Activated CD4-positive, alpha-beta memory T cell treated with anti-CD3 and anti-CD28 coated beads for 36 hours (primary cell): ENCODE measurements around the gene WNT10A. TPM values are rescaled to one million over a fixed set of nuclear protein-coding genes. Genes with fewer than 3 reads are reported as not detected.

Source experiments
- CTCF ChIA-PET: fragments of 350-600 bp; sonication (Branson Sonifier 250); formaldehyde crosslinking; loops from one replicate; lab custom pipeline; 2021; ENCODE audit warnings: antibody characterized with exemption, inconsistent platforms; lab: Charles Lee
- POLR2A ChIA-PET: fragments of 350-600 bp; sonication (Branson Sonifier 250); formaldehyde crosslinking; loops from one replicate; lab custom pipeline; 2021; ENCODE audit warnings: antibody characterized with exemption; lab: Charles Lee
- DNase-seq: peaks from one replicate; pipeline ENCODE4 v3.0.0-alpha.2; 2020
- H3K27ac Mint-ChIP-seq: one replicate; pipeline ENCODE4 v1.8.0; 2021; ENCODE audit warnings: mixed read lengths
- H3K27me3 Mint-ChIP-seq: one replicate; pipeline ENCODE4 v1.8.0; 2021; ENCODE audit warnings: mixed read lengths
- H3K36me3 Mint-ChIP-seq: one replicate; pipeline ENCODE4 v1.8.0; 2021; ENCODE audit warnings: mixed read lengths
- H3K4me1 Mint-ChIP-seq: one replicate; pipeline ENCODE4 v1.8.0; 2021; ENCODE audit warnings: low read depth, mixed read lengths
- H3K4me3 Mint-ChIP-seq: one replicate; pipeline ENCODE4 v1.8.0; 2021; ENCODE audit warnings: mild to moderate bottlenecking, mixed read lengths
- H3K9me3 Mint-ChIP-seq: one replicate; pipeline ENCODE4 v1.8.0; 2021; ENCODE audit warnings: mixed read lengths
- intact Hi-C: fragments of 100-400 bp; cut with micrococcal nuclease; formaldehyde crosslinking; loops from one replicate; pipeline ENCODE4 v1.15.1; 2023
- total RNA-seq, 2 experiments: library from RNA; stranded (reverse); gene quantifications; one replicate each; pipeline ENCODE4 v1.2.3, GENCODE V29; 2021

The WNT10A gene
- total RNA-seq, 2 experiments from 2014 or later = 5.0 to 5.2 TPM

DNA sequence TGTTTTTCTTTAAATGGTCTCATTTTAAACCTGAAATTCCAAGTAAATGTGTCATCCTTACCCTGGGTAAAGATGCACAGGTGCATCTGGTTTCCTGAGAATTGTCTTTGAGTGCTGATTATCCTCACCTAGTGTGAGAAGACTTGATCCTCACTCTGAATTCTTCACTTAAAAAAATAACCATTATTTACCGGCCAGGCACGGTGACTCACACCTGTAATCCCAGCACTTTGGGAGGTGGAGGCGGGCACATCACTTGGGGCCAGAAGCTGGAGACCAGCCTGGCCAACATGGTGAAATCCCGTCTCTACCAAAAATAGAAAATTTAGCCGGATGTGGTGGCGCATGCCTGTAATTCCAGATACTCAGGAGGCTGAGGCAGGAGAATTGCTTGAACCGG, 30.9 kb upstream of the WNT10A start:
- Mint-ChIP-seq H3K27me3 (peaks cover 22% of the 10 kb centered on the region), H3K9me3 (no peaks in the 10 kb centered on the region), H3K27ac (no peak overlapping the region), H3K4me1 (no peaks in the 10 kb centered on the region), H3K36me3 (no peaks in the 10 kb centered on the region), H3K4me3 (no peak overlapping the region)
- intact Hi-C loops = loop anchor here (5.0 kb wide), 1 partner anchor 442 kb away; no protein-coding TSS in a partner anchor
- CTCF ChIA-PET = interaction anchor here (1.0 to 7.8 kb wide), 7 partner anchors 27 to 190 kb away, joined by 3 to 107 read pairs (median 5); partner anchors contain the start of genes BCS1L, TTLL4 and ZNF142
- POLR2A ChIA-PET = no interaction called here
- no peak for DNase-seq

DNA sequence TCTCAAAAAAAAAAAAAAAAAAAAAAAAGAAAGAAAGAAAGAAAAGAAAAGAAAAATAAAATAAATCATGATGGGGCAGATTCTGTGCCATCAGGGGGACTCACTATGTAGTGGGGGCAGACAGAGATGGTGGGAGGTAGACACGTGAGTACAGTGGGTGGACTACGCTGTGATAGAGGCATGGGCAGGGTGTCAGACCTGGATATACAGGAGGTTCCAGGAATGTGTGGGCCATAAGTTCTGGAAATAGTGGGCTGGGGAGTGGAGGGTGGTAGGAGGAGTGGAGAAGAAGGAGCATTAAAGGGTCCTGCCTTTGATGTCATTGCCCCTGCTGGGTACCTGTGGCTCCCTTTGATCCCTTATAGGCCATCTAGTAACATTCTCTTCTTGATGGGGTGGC, 29.9 kb upstream of the WNT10A start:
- ChIA-PET POLR2A (no interaction called here), CTCF (interaction anchor here (0.6 to 7.8 kb wide), 10 partner anchors 15 to 214 kb away, joined by 4 to 107 read pairs (median 6); partner anchors contain the start of genes BCS1L and ZNF142)
- Mint-ChIP-seq H3K27me3 (peaks cover 28% of the 10 kb centered on the region), H3K9me3 (no peaks in the 10 kb centered on the region), H3K4me1 (no peaks in the 10 kb centered on the region), H3K4me3 (no peak overlapping the region), H3K27ac (no peak overlapping the region), H3K36me3 (no peaks in the 10 kb centered on the region)
- intact Hi-C loops = no loop called here
- no peak for DNase-seq

DNA sequence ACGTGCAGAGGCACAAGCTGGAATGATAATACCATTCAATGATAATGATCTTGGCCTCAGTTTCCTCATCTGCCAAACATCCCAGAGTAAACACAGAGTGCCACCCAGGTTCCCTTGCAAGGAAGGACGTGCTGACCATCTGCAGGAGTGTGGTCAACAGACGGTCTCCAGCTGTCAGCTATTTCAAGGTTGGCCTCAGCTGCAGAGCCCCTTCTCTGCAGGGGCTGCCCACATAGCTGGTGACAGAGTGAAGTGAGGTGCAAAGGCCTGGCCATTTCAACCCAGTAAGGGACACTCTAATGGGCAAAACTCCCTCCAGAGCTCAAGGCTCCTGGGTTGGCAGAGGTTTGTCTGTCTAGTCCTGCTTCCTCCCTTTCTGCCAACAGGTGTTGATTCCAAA, 29.4 kb upstream of the WNT10A start:
- intact Hi-C loops = no loop called here
- Mint-ChIP-seq H3K27ac (no peak overlapping the region), H3K27me3 (peaks cover 33% of the 10 kb centered on the region), H3K4me3 (no peak overlapping the region), H3K36me3 (no peaks in the 10 kb centered on the region), H3K9me3 (no peaks in the 10 kb centered on the region), H3K4me1 (no peaks in the 10 kb centered on the region)
- ChIA-PET POLR2A (no interaction called here), CTCF (interaction anchor here (0.6 to 7.8 kb wide), 15 partner anchors 15 to 215 kb away, joined by 3 to 107 read pairs (median 6); partner anchors contain the start of genes BCS1L and ZNF142)
- DNase-seq = peak; percentile 6

DNA sequence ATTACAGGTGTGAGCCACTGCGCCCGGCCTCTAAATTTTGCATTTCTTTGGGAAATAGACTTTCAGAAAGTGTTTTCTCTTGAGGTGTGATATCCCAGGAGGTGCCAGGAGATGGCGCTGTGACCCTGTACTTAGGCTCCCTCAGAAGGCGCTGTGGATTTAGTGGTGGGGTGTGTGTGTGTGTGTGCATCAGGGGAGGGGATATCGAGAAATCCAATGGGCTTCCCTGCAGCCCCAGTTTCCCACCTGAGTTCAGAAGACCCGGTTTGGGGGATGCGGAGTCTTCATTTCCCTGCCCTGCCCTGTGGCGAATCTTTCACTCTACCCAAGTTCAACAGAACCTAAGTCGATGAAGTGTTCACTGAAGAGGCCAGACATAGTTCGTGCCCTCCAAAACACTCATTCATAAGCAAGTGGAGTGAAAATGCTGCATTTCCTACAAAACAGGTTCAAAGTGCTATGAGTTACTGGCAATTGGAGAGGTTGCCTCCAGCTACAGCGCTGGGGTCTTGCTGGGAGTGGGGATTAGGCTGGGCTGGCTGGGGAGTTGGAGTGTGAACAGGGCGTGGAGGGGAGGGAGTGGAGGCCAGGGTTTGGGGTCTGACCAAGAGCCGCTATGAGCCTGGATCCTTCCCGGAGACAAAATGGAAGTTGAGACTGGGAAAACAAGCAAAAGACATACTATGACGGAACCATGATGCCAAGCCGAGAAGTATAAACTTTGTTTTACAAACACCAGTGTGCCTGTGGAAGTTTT, 27.6 kb upstream of the WNT10A start:
- no peaks in the 10 kb centered on the region for H3K4me1 Mint-ChIP-seq
- no peak overlapping the region for H3K27ac Mint-ChIP-seq
- H3K27me3 Mint-ChIP-seq = peaks cover 48% of the 10 kb centered on the region
- H3K36me3 Mint-ChIP-seq = no peaks in the 10 kb centered on the region
- peak; percentile 80 for DNase-seq
- no peaks in the 10 kb centered on the region for H3K9me3 Mint-ChIP-seq
- intact Hi-C loops = loop anchor here (1.0 to 2.0 kb wide), 2 partner anchors 45 to 128 kb away; no protein-coding TSS in a partner anchor
- no peak overlapping the region for H3K4me3 Mint-ChIP-seq
- CTCF ChIA-PET = interaction anchor here (0.7 to 7.8 kb wide), 22 partner anchors 15 to 379 kb away, joined by 3 to 107 read pairs (median 5); partner anchors contain the start of genes BCS1L and ZNF142
- POLR2A ChIA-PET = no interaction called here

DNA sequence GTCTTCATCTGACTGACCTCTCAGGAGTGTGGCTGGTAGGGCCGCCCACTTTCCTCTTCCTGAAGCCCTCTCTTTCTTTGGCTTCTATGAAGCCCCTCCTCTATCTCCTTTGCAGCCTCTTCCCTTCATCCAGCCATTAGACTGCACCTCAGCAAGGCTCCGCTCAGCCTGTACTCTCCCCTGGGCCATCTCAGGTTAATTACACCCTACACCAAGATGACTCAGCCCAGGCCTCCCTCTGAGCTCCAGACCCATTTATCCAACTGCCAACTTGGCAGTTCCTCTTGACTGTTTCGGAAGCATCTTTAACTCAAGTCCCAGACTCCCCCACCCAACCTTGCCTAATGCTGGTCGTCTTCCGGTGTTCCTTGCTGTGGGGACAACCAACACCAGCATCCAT, 26.9 kb upstream of the WNT10A start:
- ChIA-PET CTCF (interaction anchor here (0.7 to 7.8 kb wide), 9 partner anchors 22 to 176 kb away, joined by 3 to 107 read pairs (median 8); no protein-coding TSS in a partner anchor), POLR2A (no interaction called here)
- H3K4me3 Mint-ChIP-seq = no peak overlapping the region
- H3K27me3 Mint-ChIP-seq = peaks cover 54% of the 10 kb centered on the region
- no peaks in the 10 kb centered on the region for H3K36me3 Mint-ChIP-seq
- H3K27ac Mint-ChIP-seq = no peak overlapping the region
- H3K4me1 Mint-ChIP-seq = no peaks in the 10 kb centered on the region
- no peak for DNase-seq
- intact Hi-C loops = loop anchor here (2.0 kb wide), 1 partner anchor 127 kb away; no protein-coding TSS in a partner anchor
- no peaks in the 10 kb centered on the region for H3K9me3 Mint-ChIP-seq

DNA sequence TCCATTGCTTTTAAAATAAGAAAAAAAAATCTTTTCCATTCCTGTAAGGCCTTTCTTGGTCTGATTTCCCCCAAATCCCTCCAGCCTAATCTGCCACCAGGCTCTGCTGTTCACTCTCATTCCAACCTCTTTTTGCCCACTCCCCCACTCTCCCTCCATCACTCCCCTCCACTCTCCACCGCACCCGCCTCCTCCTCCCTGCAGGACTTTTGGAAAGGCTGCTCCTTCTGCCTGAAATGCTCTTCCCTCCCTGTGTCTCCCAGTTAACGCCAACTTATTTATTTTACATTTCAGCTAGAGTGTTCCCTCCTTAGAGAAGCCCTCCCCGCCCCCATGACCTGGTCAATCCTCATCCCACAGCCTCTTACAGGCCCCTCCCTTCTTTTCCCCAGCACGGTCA, 25.8 kb upstream of the WNT10A start:
- no peak overlapping the region for H3K4me3 Mint-ChIP-seq
- DNase-seq = no peak
- peaks cover 60% of the 10 kb centered on the region for H3K27me3 Mint-ChIP-seq
- no peak overlapping the region for H3K27ac Mint-ChIP-seq
- H3K4me1 Mint-ChIP-seq = peaks cover 4% of the 10 kb centered on the region
- intact Hi-C loops = no loop called here
- POLR2A ChIA-PET = no interaction called here
- no peaks in the 10 kb centered on the region for H3K36me3 Mint-ChIP-seq
- CTCF ChIA-PET = interaction anchor here (1.0 to 2.2 kb wide), 5 partner anchors 10 to 132 kb away, joined by 4 to 16 read pairs (median 6); no protein-coding TSS in a partner anchor
- H3K9me3 Mint-ChIP-seq = no peaks in the 10 kb centered on the region

DNA sequence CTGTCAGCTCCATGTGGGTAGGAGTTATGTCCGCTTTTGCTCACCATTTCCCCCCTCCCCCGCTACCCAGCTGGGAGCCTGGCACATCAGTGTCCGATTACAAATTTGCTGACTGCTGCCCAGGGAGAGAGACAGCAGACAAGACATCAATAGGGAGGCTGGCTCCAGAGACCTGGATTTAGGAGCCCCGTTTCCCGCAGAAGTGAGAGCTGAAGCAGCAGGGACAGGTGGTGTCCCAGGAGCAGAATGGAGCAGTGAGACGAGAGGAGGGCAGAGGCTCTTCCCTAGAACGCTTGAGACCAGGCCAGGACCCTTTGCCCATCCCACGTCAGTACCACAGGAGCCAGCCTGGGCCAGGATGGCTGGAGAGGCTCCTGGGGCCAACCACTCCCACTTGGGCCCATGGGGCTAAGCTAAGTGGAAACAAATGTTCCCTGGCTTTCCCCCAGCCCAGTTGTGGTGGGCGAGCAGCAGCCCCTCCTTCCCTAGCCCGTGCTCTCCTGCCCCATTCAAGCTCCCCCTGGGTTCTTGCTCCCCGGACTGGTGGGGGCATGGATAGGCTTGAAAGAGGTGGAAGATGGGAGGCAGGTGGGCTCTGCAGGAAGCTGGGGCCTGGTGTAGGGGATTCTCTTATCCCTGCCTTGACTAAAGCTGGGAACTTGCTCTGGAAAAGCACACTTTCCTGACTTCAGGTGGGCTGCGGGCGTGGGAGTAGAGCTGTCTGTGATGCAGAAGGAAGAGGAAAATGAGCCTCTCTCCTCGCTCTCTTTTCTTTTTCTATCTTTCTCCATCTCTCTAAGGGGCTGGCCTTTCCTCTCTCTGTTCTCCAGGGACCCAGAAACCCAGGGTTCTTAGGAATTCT, 25.1 kb upstream of the WNT10A start:
- intact Hi-C loops = no loop called here
- Mint-ChIP-seq H3K36me3 (no peaks in the 10 kb centered on the region), H3K4me1 (peaks cover 10% of the 10 kb centered on the region), H3K9me3 (no peaks in the 10 kb centered on the region), H3K27ac (no peak overlapping the region), H3K4me3 (no peak overlapping the region), H3K27me3 (peaks cover 66% of the 10 kb centered on the region)
- no peak for DNase-seq
- CTCF ChIA-PET = interaction anchor here (0.8 to 2.2 kb wide), 7 partner anchors 9 to 264 kb away, joined by 3 to 16 read pairs (median 4); no protein-coding TSS in a partner anchor
- POLR2A ChIA-PET = no interaction called here

DNA sequence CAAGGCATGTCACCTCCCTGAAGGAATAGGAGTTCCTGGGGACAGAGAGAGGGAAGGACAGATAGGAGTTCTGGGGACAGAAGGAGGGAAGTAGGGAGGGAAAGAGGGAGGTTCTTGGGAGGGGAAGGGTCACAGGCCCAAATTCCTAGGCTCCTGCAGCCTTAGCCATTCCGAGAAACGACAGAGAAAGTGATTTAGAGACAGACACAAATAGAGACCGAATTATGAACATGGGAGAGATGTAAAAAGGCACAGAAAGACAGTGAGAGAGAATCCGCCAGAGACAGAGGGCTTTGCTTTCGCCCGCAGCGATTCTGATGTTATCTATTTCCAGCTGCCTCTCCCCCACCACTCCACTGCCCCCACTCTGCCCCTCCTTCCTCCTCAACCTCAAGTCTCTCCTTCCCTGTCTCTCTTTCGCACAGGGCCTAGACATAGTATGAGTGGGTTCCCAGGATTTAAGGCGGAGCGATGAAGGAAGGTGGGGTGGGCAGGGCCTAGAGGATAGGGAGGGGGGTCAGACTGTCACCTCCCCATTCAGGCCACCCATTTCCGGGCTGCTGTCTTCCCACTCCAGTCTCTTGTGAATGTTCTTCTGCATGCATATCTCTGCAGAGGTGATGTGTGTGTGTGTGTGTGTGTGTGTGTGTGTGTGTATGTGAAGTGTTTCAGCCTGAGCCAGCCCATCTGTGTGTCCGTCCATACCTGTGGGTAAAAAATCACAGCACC, 24.3 kb upstream of the WNT10A start:
- no peak overlapping the region for H3K4me3 Mint-ChIP-seq
- H3K9me3 Mint-ChIP-seq = no peaks in the 10 kb centered on the region
- peaks cover 15% of the 10 kb centered on the region for H3K4me1 Mint-ChIP-seq
- CTCF ChIA-PET = interaction anchor here (0.8 to 2.2 kb wide), 5 partner anchors 20 to 263 kb away, joined by 3 to 16 read pairs (median 3); no protein-coding TSS in a partner anchor
- H3K36me3 Mint-ChIP-seq = no peaks in the 10 kb centered on the region
- intact Hi-C loops = no loop called here
- DNase-seq = no peak
- no peak overlapping the region for H3K27ac Mint-ChIP-seq
- POLR2A ChIA-PET = no interaction called here
- peaks cover 71% of the 10 kb centered on the region for H3K27me3 Mint-ChIP-seq

DNA sequence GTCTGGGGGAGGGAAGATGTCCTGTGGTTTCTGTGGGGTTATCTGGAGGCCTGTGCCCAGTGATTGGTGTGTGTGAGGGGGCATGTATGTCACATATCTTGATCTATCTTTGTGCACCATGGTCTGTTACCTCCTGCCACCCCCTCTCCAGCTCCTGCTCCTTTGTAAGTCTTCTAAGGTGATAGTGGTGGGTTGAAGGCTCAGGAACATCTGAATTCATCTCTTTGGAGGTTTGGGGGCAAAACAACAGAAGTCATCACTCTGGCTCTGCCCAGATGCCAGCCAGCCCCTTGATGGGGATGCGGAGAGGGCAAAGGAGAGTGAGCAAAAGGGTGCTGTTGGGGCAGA, 23.8 kb upstream of the WNT10A start:
- Mint-ChIP-seq H3K4me3 (no peak overlapping the region), H3K27me3 (peaks cover 75% of the 10 kb centered on the region), H3K9me3 (no peaks in the 10 kb centered on the region), H3K4me1 (peaks cover 15% of the 10 kb centered on the region), H3K36me3 (no peaks in the 10 kb centered on the region), H3K27ac (no peak overlapping the region)
- ChIA-PET POLR2A (no interaction called here), CTCF (interaction anchor here (1.5 to 5.2 kb wide), 4 partner anchors 20 to 173 kb away, joined by 3 to 39 read pairs (median 10); no protein-coding TSS in a partner anchor)
- intact Hi-C loops = no loop called here
- no peak for DNase-seq

DNA sequence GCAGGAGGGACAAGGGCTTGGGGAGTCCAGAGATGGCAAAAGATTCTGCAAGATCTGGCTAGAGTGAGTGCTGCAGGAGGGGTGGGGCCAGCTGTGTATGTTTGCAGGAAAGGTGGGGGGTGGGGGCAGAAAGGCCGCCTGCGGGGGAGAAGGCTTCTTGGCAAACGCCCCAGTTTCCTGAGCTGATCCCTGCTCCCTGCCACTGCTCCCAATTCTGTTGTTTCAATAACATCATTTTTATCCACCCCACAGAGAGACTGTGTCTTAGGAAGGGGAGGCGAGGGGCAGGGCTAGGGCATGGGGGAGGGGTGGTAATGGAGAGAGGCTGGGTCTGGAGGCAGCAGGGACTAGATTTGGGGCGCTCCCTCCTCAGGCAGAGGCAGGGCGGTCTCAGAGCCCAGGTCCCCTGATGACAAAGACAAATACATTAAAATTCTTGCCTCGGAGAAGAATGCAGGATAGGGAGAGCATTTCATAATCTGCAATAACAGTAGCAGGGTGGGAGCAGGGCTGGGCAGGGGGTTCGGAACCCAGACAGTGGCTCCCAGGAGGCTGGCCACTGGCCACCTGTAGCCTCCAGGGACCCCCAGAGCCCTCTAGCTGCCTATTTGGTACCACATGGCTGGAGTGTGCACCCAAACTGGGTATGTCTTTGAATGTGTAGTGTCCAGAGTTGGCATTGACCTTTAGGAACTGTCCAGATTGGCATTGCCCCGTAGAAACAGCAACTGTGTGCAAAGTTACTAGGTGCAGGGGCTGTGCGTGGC, 23.1 kb upstream of the WNT10A start:
- Mint-ChIP-seq H3K27ac (no peak overlapping the region), H3K36me3 (no peaks in the 10 kb centered on the region), H3K4me1 (peaks cover 15% of the 10 kb centered on the region), H3K27me3 (peaks cover 79% of the 10 kb centered on the region), H3K4me3 (no peak overlapping the region), H3K9me3 (no peaks in the 10 kb centered on the region)
- CTCF ChIA-PET = interaction anchor here (1.0 to 5.2 kb wide), 5 partner anchors 15 to 201 kb away, joined by 3 to 39 read pairs (median 4); no protein-coding TSS in a partner anchor
- POLR2A ChIA-PET = interaction anchor here (0.9 kb wide), 1 partner anchor 23 kb away, joined by 4 read pairs; the partner anchor contains the start of gene WNT10A
- intact Hi-C loops = no loop called here
- no peak for DNase-seq
